Heart right ventricle (tissue), 16 donors: ENCODE measurements around the gene TGFBR3L. TPM values are rescaled to one million over a fixed set of nuclear protein-coding genes. Genes with fewer than 3 reads are reported as not detected.
A peak's percentile ranks its signal among the peaks of the same experiment; 100 is the strongest.

Experiments
- ATAC-seq, 8 donors: fragments of 200-7000 bp; cut with Tn5 transposase; one replicate each; pipeline ENCODE4 v1.9.1; 2020; ENCODE audit warnings: mild to moderate bottlenecking in 8 of 8, moderate library complexity in 8 of 8, moderate number of reproducible peaks in 1 of 8
- DNase-seq, 2 donors: peaks; one replicate each; pipeline ENCODE4 v3.0.0-alpha.2; 2020
- H3K27ac ChIP-seq, 10 donors: fragments of 200-600 bp; sonication (generic) in 2 of 10; one replicate each; pipeline versions ENCODE4 v1.5.0 to v1.8.0; 2020 to 2022; ENCODE audit warnings: mild to moderate bottlenecking in 3 of 10
- H3K27me3 ChIP-seq, 7 donors: fragments of 200-600 bp; one replicate each; pipeline ENCODE4 v1.8.0; 2021 to 2022; ENCODE audit warnings: mild to moderate bottlenecking in 2 of 7
- H3K36me3 ChIP-seq, 9 donors: fragments of 200-600 bp; sonication (generic) in 1 of 9; one replicate each; pipeline versions ENCODE4 v1.5.0 to v1.8.0; 2020 to 2022; ENCODE audit warnings: mild to moderate bottlenecking in 2 of 9
- H3K4me1 ChIP-seq, 9 donors: fragments of 200-600 bp; sonication (generic) in 1 of 9; one replicate each; pipeline versions ENCODE4 v1.5.0 to v1.8.0; 2020 to 2022; ENCODE audit warnings: mild to moderate bottlenecking in 4 of 9
- H3K4me3 ChIP-seq, 10 donors: fragments of 200-600 bp; sonication (generic) in 2 of 10; one replicate each; pipeline versions ENCODE4 v1.5.0 to v1.8.0; 2020 to 2022; ENCODE audit warnings: mild to moderate bottlenecking in 7 of 10, moderate library complexity in 2 of 10
- H3K9me3 ChIP-seq, 11 donors: fragments of 200-600 bp in 10 of 11; sonication (generic) in 2 of 11; one replicate each; pipeline versions ENCODE4 v1.5.0 to v1.8.0; 2013 to 2022; ENCODE audit warnings: mild to moderate bottlenecking in 2 of 11, control low read depth in 1 of 11, moderate library complexity in 1 of 11
- WGBS, 2 donors: extraction: QIAGEN DNeasy Blood & Tissue Kit; methylation state at CpG; one replicate each; pipeline ENCODE4 v1.1.7; 2013; ENCODE audit warnings: inconsistent platforms in 1 of 2; 5-methylcytosine and 5-hydroxymethylcytosine counted together
- intact Hi-C, 10 donors: fragments of 100-400 bp; cut with DNase I; formaldehyde crosslinking; loops; one replicate each; pipeline versions ENCODE4 v1.11.1 to v1.14.2; 2022
- polyA plus RNA-seq, 2 donors: library from polyadenylated mRNA; stranded (reverse); fragments of 200-250 nt; gene quantifications; one replicate each; pipeline ENCODE4 v1.2.3, GENCODE V29; 2013
- total RNA-seq, 10 donors: library from RNA; stranded (reverse); fragmentation: NEBNext Ultra II Directional in 3 of 10; extraction: Animal tissue kit (Norgen Biotek cat#: 25700) in 3 of 10; gene quantifications; one replicate each; pipeline versions ENCODE4 v1.2.1 to v1.2.4, GENCODE V29; 2021 to 2023
- TF ChIP-seq, protein P1 (sequence below), 9 donors: fragments of 200-600 bp; sonication (generic) in 2 of 9; IDR thresholded peaks; one replicate each; pipeline versions ENCODE4 v1.5.0 to v1.8.0; 2021 to 2022; ENCODE audit warnings: antibody characterized with exemption in 9 of 9, mild to moderate bottlenecking in 5 of 9, moderate library complexity in 1 of 9
- donor health status: Arrhythmogenic right ventricular cardiomyopathy.
- donor health status: ischemic (EF 13 %, LVEDD 7.1; RV severe dilation, severe dysfunction).
- donor health status: healthy with polysubstance abuse.
- donor health status: DM: no; HTN: yes; CAD: no.
- donor health status: DM: no; HTN: no; CAD: no.
- donor health status: ischemic (EF 25% LVEDD 6.9; RV normal size, moderate dysfunction).
- donor health status: ischemic (EF 25% LVEDD 5.7; RV mildly dilated, moderate dysfunction).
- donor health status: healthy.
- donor health status: DM: yes; HTN: yes; CAD: no.
- donor health status: Ischemic cardiomyopathy.
- donor health status: ischemic (EF 35%, LVEDD 5.7; RV mildly dilated, moderate dysfunction).
- donor health status: nonischemic (EF 11% LVEDD 7.7; RV severe dilation, severe dysfunction).
- donor health status: DM: yes; HTN: yes; CAD: no.
- donor health status: PGD.
- donor health status: ischemic (EF 29% LVEDD 5.4; RV normal size, mild dysfunction).
- donor health status: nonischemic (EF 23%, LVEDD 6.1; RV moderate dilation, normal function).

TGFBR3L gene
- total and polyA plus RNA-seq, 12 donors: 1.1 to 11.6 (median 4.1) TPM

- H3K4me1 ChIP-seq: peaks cover 4 to 29% (median 19%) of the 10 kb centered on the region in 9 donors
- no peaks in the 10 kb centered on the region for H3K9me3 ChIP-seq
- TF ChIP-seq, protein P1, sequence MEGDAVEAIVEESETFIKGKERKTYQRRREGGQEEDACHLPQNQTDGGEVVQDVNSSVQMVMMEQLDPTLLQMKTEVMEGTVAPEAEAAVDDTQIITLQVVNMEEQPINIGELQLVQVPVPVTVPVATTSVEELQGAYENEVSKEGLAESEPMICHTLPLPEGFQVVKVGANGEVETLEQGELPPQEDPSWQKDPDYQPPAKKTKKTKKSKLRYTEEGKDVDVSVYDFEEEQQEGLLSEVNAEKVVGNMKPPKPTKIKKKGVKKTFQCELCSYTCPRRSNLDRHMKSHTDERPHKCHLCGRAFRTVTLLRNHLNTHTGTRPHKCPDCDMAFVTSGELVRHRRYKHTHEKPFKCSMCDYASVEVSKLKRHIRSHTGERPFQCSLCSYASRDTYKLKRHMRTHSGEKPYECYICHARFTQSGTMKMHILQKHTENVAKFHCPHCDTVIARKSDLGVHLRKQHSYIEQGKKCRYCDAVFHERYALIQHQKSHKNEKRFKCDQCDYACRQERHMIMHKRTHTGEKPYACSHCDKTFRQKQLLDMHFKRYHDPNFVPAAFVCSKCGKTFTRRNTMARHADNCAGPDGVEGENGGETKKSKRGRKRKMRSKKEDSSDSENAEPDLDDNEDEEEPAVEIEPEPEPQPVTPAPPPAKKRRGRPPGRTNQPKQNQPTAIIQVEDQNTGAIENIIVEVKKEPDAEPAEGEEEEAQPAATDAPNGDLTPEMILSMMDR (IDR thresholded peaks at IDR 0.05): no peak
- no peak for DNase-seq
- ATAC-seq: no peak
- no peaks in the 10 kb centered on the region for H3K27me3 ChIP-seq
- H3K27ac ChIP-seq: no peak overlapping the region
- H3K36me3 ChIP-seq: peaks cover 20 to 79% (median 66%) of the 10 kb centered on the region in 9 donors
- no peak overlapping the region for H3K4me3 ChIP-seq
- WGBS, 2 donors: 92 to 93% methylated on average over 32 of the region's 32 CpGs
- intact Hi-C loops: no loop called here
Observed at GRCh38 chr19:7932276-7932929, 17.8 kb downstream of the TGFBR3L start.

GRCh38 chr19:7932930-7933300, 18.3 kb downstream of the TGFBR3L start:
- TF ChIP-seq, protein P1 (IDR thresholded peaks at IDR 0.05): no peak
- no peak overlapping the region for H3K4me3 ChIP-seq
- H3K4me1 ChIP-seq: peaks cover 4 to 24% (median 16%) of the 10 kb centered on the region in 9 donors

GRCh38 chr19:7933411-7933810, 18.8 kb downstream of the TGFBR3L start:
- Histone ChIP-seq H3K27ac (no peak overlapping the region), H3K27me3 (no peaks in the 10 kb centered on the region), H3K9me3 (no peaks in the 10 kb centered on the region), H3K4me3 (no peak overlapping the region), H3K36me3 (peaks cover 24 to 89% (median 74%) of the 10 kb centered on the region in 9 donors), H3K4me1 (peaks cover 0 to 19% (median 11%) of the 10 kb centered on the region in 9 donors)
- TF ChIP-seq, protein P1 (IDR thresholded peaks at IDR 0.05): peak in 2 of 9 donors; percentile 21 to 27
- DNase-seq (no peak), ATAC-seq (no peak)
- WGBS, 2 donors: 89 to 92% methylated on average over 14 of the region's 14 CpGs
- intact Hi-C loops: no loop called here

More at GRCh38 chr19:7932930-7933300, 18.3 kb downstream of the TGFBR3L start:
- Histone ChIP-seq H3K36me3 (peaks cover 24 to 84% (median 71%) of the 10 kb centered on the region in 9 donors), H3K27me3 (no peaks in the 10 kb centered on the region), H3K9me3 (no peaks in the 10 kb centered on the region), H3K27ac (no peak overlapping the region)
- DNase-seq (no peak), ATAC-seq (no peak)
- intact Hi-C loops: no loop called here
- WGBS, 2 donors: 91 to 96% methylated on average over 10 of the region's 10 CpGs

DNA sequence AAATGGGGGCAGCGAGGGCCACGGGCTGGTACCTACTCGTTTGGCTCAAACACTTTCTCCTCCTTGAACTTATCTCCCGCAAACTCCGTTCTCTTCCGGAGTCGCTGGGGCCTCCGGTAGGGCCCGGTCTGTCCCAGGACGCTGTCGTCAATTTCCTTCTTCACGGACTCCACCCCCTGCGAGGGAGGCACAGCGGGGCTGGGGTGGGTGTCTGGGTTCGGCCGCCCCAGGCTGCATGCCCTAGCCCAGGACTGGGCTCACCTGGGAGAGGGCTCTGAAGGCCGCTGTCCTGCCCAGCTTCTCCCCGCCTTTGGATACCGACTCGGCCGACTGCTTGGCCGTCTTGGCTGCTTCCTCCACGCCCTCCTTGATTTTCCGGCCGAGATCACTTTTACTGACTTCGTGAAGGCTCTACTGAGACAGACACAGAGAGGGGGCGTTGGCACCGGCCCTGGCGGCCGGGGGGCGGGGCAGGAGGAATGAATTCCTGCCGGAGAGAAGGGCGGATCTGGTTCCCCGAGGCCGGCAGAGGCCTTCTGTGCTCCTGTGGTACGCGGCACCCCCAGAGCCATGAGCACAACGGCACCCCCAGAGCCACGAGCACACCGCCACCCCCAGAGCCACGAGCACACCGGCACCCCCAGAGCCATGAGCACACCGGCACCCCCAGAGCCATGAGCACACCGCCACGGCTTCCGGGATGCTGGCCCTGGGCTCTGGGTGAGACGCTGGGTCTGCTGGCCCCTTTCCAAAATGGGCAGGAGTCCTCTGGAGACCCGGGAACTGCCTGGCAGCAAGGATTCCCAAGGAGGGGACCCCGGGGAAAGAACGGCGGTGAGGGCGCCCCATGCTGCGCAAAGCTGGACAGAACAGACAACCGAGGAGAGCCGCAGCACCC, 19.4 kb downstream of the TGFBR3L start:
- Histone ChIP-seq H3K4me3 (no peak overlapping the region), H3K4me1 (peaks cover 0 to 12% (median 5%) of the 10 kb centered on the region in 9 donors), H3K9me3 (no peaks in the 10 kb centered on the region), H3K36me3 (peaks cover 24 to 95% (median 74%) of the 10 kb centered on the region in 9 donors), H3K27me3 (no peaks in the 10 kb centered on the region), H3K27ac (no peak overlapping the region)
- ATAC-seq: no peak
- intact Hi-C loops: no loop called here
- TF ChIP-seq, protein P1 (IDR thresholded peaks at IDR 0.05): no peak
- no peak for DNase-seq
- WGBS, 2 donors: 87 to 90% methylated on average over 54 to 55 of the region's 55 CpGs
